Osteocyte (in vitro differentiated cells): ENCODE data around the gene UBXN2A. TPM values are rescaled to one million over a fixed set of nuclear protein-coding genes. Genes with fewer than 3 reads are reported as not detected.

ENCODE experiments used
- DNase-seq: peaks from one replicate; pipeline ENCODE4 v3.0.0; 2021; ENCODE audit warnings: mixed read lengths; ENCODE audit not compliant: unreplicated experiment; ENCODE audit errors: extremely low spot score
- H3K27ac Mint-ChIP-seq: one replicate; pipeline ENCODE4 v1.8.0; 2021; ENCODE audit warnings: mild to moderate bottlenecking, mixed read lengths; ENCODE audit not compliant: unreplicated experiment
- H3K27me3 Mint-ChIP-seq: one replicate; pipeline ENCODE4 v1.8.0; 2021; ENCODE audit warnings: mixed read lengths; ENCODE audit not compliant: unreplicated experiment
- H3K36me3 Mint-ChIP-seq: one replicate; pipeline ENCODE4 v1.8.0; 2021; ENCODE audit warnings: mixed read lengths; ENCODE audit not compliant: unreplicated experiment
- H3K4me1 Mint-ChIP-seq: one replicate; pipeline ENCODE4 v1.8.0; 2021; ENCODE audit warnings: mixed read lengths; ENCODE audit not compliant: unreplicated experiment
- H3K4me3 Mint-ChIP-seq: one replicate; pipeline ENCODE4 v1.8.0; 2021; ENCODE audit warnings: mild to moderate bottlenecking, moderate library complexity, mixed read lengths; ENCODE audit not compliant: unreplicated experiment
- H3K9me3 Mint-ChIP-seq: one replicate; pipeline ENCODE4 v1.8.0; 2021; ENCODE audit warnings: mixed read lengths; ENCODE audit not compliant: unreplicated experiment
- CTCF ChIP-seq: fragments of 200-600 bp; sonication (generic); IDR thresholded peaks from 2 replicates; pipeline ENCODE4 v1.5.0; 2021; ENCODE audit warnings: antibody characterized with exemption, mild to moderate bottlenecking, moderate library complexity
- total RNA-seq: library from RNA; stranded (reverse); gene quantifications from 2 replicates; pipeline ENCODE4 v1.2.1, GENCODE V29; 2021

The UBXN2A gene
- total RNA-seq, 1 donor from 2014 or later, result 18.8 TPM

GRCh38 chr2:24052951-24053350 lies 112.7 kb downstream of the UBXN2A start:
- no peak for TF ChIP-seq CTCF
- H3K4me3 Mint-ChIP-seq, result no peak overlapping the region
- H3K9me3 Mint-ChIP-seq, result no peaks in the 10 kb centered on the region
- H3K27ac Mint-ChIP-seq, result no peak overlapping the region
- DNase-seq, result no peak
- no peaks in the 10 kb centered on the region for H3K4me1 Mint-ChIP-seq
- no peaks in the 10 kb centered on the region for H3K27me3 Mint-ChIP-seq
- peaks cover 4% of the 10 kb centered on the region for H3K36me3 Mint-ChIP-seq

Other genes starting within 250 kb of the UBXN2A start
- 23.8 and 27.3 TPM in 2 replicates for gene ATAD2B, start 13.3 kb upstream of the UBXN2A start, total RNA-seq
- gene MFSD2B, start 69.6 kb downstream of the UBXN2A start, total RNA-seq, result not detected in 2 replicates
- 9.6 and 12.4 TPM in 2 replicates for gene WDCP, start 106.9 kb downstream of the UBXN2A start, total RNA-seq
- gene FKBP1B, start 109.3 kb downstream of the UBXN2A start, total RNA-seq, result 12.6 and 12.7 TPM in 2 replicates
- gene SF3B6, start 135.9 kb downstream of the UBXN2A start, total RNA-seq, result 89.5 and 91.4 TPM in 2 replicates
- gene TP53I3, start 144.4 kb downstream of the UBXN2A start, total RNA-seq, result 44.4 and 45.9 TPM in 2 replicates
- 1.4 and 1.9 TPM in 2 replicates for gene PFN4, start 182.9 kb downstream of the UBXN2A start, total RNA-seq
- 19.5 and 22.5 TPM in 2 replicates for gene FAM228B, start 183.0 kb downstream of the UBXN2A start, total RNA-seq
- gene FAM228A, start 234.6 kb downstream of the UBXN2A start, total RNA-seq, result 0.32 TPM in 1 of 2 replicates, not detected in the other